Ecto neural progenitor cell (in vitro differentiated cells): ENCODE data around the gene THAP5.
A peak's percentile ranks its signal among the peaks of the same experiment; 100 is the strongest.

Experiments
- DNase-seq: peaks from one replicate; pipeline ENCODE4 v3.0.0-alpha.2; 2018; ENCODE audit warnings: low spot score

Gene THAP5

DNA sequence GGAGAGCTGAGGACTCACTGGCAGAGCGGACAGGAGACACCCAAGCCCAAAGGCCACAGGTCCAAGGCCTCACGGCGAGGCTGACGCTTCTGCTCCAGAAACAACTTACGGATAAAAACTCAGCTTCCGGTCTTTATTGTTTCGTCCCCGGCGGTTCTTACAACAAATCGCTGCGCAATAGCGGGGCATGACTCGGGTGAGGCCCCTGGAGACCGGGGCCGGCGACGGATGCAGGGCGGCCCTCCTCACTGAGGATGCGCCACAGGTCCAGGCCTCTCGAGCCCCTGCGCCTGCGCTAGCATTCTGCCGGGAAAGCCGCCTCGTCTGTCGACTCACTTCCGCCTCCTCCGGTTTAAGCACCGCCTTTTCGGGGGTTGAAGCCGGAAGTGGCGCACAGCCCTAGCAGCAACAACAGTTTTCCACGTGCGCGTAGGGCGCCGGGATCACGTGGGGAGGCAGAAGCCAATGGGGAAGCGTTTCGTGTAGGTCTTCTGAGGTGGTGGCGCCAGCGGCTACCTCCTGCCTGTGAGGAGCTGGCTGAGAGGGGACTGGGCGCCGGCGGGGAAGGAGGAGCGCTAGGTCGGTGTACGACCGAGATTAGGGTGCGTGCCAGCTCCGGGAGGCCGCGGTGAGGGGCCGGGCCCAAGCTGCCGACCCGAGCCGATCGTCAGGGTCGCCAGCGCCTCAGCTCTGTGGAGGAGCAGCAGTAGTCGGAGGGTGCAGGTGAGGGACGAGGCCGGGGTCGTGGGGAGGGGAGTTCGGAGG is at the start of gene THAP5, which contains the start of gene DNAJB9:
TSS of gene THAP5 (minus strand) at position 326 of the 765 bp plus-strand sequence. CDS start at position 189, 137 bp downstream.
TSS of gene DNAJB9 (plus strand) at position 494 of the 765 bp plus-strand sequence. CDS start 1,853 bp downstream, outside the sequence.
- peak; percentile 98 for DNase-seq

DNA sequence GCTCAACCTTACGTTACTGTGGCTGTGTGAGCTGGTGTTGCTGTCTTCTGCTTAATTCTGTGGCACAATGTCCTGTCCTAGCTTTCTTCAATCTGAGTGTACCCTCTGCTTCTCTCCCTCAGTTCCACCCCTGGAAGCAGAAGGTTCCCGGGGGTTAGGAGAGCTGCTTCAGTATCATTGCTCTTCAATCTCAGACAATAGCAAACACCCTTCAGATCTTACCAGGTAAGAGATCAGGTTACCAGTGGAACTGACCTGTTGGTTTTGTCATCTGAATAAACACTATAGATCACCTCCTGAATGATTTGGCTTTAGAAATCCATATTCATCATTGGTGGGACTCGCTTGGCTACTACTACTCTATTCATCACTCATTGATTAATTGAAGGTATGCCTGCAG is 48.5 kb upstream of the THAP5 start:
- DNase-seq = no peak

GRCh38 chr7:108614896-108615295 is 45.4 kb upstream of the THAP5 start:
- DNase-seq = no peak

GRCh38 chr7:108613949-108614381 is 44.5 kb upstream of the THAP5 start:
- no peak for DNase-seq

GRCh38 chr7:108613147-108613948 is 43.8 kb upstream of the THAP5 start:
- DNase-seq = no peak

GRCh38 chr7:108611268-108611667 is 41.8 kb upstream of the THAP5 start:
- DNase-seq = no peak

- DNase-seq = no peak
Measured at GRCh38 chr7:108609643-108610042, 40.1 kb upstream of the THAP5 start.

DNA sequence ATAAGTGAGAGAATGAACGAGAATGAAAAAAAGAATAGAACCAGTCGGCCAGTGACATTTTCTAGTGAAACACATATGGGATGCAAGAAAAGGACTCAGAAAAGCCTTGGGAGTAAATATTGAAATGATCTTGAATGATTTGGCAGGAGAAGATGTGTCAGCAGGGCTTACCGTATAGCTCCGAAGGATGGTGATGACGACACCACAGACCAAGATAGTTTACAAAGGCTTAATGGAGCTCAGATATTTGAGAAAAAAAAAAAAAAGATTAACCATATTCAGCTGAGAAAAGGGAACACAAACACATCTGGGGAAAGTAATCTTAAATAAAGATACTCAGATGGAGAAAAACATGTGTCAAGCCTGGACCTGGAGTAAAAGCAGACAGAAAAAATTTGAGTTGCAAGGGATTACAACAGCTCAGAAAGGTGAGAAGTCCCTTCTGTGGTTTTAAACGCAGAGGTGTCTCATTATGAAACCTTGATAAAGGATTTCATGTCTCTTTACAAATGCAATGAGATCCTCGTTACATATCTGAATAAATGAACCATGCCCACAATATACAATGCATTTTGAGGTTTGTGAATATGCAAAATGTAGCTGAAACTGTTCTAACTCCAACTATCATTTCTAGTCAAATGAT is 36.2 kb upstream of the THAP5 start:
- no peak for DNase-seq

DNA sequence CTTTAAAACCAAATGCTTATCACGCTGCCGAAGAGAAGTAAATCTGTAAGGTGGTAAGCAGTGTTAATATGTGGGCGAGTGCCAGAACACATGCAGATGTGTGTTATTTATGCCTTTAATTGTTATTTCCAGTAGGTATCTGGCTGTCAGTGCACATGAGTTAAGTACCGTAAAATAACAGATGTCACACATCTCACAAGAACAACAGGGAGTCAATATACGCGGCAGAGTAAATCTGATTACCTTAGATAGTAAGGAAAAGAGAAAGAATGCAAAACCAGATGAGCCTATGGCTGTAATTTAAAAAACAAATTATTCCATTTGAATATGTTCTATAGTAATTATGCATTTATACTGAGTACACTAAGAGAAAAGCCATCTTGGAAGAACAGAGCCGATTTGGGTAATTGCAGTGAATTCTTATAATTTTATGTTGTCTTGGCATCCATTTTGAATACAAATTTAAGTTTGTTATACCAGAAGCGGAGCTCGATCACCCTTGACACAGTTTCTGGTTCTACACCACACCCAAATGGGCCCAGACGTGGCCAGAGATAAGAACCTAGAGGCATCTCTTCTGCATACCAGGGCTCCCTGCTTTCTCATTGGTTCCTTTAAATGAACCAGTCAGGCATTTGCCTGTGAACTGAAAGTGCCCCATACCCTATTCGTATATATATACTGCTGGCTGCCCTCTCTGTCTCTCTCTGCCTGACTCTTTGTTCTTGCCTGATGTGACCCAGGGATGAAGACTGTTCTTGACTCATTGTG is 35.0 kb upstream of the THAP5 start:
- no peak for DNase-seq

DNA sequence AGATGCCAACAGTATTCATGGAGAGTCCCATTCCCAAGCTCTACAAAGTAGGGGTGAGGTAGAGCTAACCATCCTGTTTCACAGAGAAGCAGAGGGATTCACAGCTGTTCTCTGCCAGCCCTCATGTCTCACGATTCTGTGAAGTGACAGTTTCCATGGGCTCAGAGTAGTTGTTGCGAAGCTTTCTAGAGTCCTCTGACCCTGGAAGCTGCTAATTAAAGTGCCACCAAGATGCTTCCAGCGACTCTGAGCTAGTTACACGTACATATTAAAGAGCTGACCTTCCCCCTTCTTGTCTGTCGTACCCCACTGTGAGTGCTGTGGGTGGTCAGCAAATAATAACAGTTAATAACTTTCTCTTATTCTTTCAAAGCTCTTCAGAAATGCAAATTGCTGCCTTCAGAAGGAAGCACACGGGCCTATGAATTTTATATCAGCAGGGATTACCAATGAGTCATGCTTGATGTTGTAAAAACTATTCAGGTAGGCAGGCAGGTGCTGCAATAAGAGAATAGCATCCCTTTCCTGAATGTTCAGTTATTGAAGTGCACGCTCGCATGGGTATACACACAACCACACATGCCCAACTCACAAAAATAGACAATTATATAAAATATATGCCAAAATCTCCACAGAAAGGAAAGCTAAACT is 34.3 kb upstream of the THAP5 start:
- DNase-seq = no peak

GRCh38 chr7:108600399-108600798 is 30.9 kb upstream of the THAP5 start:
- DNase-seq = no peak

GRCh38 chr7:108598914-108599580 is 29.5 kb upstream of the THAP5 start:
- no peak for DNase-seq

DNA sequence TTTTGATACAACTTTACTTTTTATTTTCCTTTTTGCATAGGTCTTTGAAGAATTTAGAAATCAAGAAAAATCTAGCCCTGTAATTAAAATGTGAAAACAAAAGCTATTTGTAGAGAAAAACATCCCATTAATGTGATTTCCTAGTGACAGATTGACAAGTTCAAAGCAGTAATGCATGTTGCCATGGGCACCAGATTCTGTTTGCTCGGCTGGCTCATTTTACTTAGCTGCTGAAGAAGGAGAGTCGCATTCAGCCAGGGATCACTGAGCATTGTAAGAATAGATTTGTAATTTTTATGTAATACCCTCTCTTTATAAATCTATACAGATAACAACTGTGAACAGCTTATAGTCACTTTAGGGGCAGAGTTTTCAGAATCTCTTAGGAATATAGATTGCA is 28.6 kb upstream of the THAP5 start:
- DNase-seq = no peak

DNA sequence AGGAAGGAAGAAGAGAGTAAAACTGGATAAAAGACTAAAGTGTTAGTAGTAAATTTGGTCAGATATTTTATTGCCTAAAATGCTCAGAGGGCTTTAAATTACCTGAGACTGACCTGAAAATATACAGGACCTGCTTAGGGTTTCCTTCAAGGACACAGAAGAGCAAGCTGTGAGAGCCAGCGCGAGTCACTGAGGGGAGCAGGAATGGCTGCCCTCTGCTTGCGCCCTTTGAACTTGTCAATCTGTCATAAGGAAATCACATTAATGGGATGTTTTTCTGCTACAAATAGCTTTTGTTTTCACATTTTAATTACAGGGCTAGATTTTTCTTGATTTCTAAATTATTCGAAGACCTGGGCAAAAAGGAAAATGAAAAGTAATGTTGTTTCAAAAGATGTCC is 27.1 kb upstream of the THAP5 start:
- no peak for DNase-seq

DNA sequence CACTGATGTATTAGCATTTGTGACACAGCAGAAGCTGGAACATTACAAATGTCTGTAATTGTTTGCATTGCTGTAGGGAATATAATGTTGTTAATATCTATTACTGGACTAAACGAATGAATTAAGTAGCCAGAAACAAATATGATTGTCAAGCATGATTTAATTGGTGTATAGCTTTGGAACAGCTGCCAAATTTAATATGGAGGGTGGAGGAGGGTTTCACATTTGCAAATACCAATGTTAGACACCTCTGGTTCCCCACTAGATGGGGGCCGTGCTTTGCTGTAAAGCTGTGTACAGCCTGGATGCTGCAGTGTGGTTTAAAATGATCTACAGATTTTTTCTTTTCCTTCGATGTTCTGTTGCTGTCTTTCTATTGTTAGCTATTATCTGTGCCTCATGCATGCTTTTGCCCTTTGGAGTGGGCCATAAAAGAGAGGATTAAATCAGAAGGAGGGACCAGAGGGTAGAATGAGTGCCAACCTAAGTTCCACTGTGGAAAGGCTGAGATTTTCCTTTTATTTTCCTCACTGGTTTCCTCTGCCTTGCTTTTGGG is 23.2 kb upstream of the THAP5 start:
- no peak for DNase-seq

DNA sequence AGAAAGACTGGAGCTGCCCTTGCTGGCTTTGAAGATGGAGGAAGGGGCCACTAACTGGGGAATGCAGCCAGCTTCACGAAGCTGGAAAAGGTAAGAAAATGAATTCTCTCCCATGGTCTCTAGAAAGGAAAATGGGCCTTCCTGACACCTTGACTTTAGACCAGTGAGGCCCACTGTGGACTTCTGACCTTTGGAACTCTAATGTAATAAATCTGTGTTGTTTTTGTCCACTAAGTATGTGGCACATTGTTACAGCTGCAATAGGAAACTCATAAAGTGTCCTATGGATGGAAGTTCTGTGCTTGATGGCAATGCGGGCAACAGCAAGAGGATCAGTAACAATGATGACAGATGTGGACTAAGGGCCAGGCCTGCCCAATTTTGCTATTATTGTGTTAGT is 21.1 kb upstream of the THAP5 start:
- DNase-seq = no peak

DNA sequence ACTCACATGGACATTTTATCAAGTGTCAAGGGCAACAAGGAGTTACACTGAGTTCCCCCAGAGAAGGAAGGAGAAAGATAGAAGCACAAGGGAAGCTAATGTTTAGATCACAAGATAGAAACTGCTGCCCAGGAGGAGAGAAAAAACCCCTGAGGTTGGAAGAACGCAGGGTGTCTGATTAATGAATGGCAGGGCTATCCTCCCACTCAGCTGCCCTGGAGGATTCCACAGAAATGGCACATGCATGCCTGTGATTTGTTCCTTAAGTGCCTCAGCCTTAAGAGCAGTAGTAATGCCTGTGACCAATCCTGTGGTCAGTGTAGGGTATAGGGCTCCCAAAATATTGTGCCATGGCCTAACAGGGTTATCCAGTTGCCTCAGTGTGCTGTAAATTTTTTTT is 20.4 kb upstream of the THAP5 start:
- no peak for DNase-seq

DNA sequence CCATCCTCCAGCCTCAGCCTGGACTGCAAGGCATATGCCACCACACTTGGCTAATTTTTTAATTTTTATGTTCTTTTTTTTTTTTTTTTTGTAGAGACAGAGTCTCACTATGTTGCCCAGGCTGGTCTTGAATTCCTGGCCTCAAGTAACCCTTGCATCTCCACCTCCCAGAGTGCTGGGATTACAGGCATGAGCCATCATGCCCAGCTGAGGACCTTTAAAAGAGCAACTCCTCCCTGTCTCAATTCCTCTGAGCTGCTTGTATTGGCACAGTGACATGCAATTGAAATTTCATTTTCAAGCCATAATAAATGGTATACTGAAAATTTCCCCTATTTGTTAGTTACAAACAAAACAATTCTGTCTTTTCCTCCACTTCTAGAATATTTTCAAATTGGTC is 19.7 kb upstream of the THAP5 start:
- no peak for DNase-seq

GRCh38 chr7:108586274-108586710 is 16.8 kb upstream of the THAP5 start:
- DNase-seq = no peak

GRCh38 chr7:108585843-108586242 is 16.3 kb upstream of the THAP5 start:
- DNase-seq = no peak
